Measurements from ENCODE around the gene FASTKD2.

FASTKD2 gene

DNA sequence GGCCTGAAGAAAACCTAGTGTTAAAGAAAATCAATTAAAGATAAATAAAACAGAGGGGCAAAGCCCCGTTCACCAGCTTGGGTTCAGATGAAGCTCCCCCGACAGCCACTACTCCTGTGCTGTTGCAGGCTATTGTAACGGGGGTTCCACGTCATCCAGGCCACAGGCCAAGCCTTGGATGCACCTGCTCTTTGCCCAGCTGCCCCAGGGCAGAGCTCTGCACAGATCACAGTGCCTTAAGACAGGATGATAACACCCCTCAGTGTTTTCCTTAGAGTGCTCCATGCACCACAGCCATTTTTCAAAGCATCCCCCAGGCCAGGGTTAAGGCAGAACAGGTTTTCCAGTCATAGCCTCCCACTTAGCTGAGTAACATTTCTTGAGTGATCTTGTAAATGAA, 32.0 kb downstream of the FASTKD2 start:
- H3K4me2 ChIP-seq (ENCODE audit: insufficient read depth, low read length): no peak overlapping the region
- DNase-seq: no peak
- H3K36me3 ChIP-seq (ENCODE audit: insufficient read depth, low read length): peaks cover 21% of the 10 kb centered on the region; the same call in 1 of the 2 replicates
- H3K79me2 ChIP-seq (ENCODE audit: insufficient read depth, low read length): no peaks in the 10 kb centered on the region
- no peak overlapping the region for H3K4me3 ChIP-seq (ENCODE audit: low read depth in 1 of 2, low read length in 2 of 2)
- H3K27me3 ChIP-seq (ENCODE audit: insufficient read depth, low read length, poor library complexity): no peaks in the 10 kb centered on the region
- no peaks in the 10 kb centered on the region for H3K9me3 ChIP-seq (ENCODE audit: insufficient read depth, low read length, severe bottlenecking)
- H3K27ac ChIP-seq (ENCODE audit: low read length): no peak overlapping the region
- H2AFZ ChIP-seq (ENCODE audit: low read depth, low read length): no peak overlapping the region
- ATAC-seq (ENCODE audit: insufficient read depth, low read depth): no peak
- H3K4me1 ChIP-seq (ENCODE audit: insufficient read depth, low read length): no peaks in the 10 kb centered on the region
- TF ChIP-seq, protein P1, sequence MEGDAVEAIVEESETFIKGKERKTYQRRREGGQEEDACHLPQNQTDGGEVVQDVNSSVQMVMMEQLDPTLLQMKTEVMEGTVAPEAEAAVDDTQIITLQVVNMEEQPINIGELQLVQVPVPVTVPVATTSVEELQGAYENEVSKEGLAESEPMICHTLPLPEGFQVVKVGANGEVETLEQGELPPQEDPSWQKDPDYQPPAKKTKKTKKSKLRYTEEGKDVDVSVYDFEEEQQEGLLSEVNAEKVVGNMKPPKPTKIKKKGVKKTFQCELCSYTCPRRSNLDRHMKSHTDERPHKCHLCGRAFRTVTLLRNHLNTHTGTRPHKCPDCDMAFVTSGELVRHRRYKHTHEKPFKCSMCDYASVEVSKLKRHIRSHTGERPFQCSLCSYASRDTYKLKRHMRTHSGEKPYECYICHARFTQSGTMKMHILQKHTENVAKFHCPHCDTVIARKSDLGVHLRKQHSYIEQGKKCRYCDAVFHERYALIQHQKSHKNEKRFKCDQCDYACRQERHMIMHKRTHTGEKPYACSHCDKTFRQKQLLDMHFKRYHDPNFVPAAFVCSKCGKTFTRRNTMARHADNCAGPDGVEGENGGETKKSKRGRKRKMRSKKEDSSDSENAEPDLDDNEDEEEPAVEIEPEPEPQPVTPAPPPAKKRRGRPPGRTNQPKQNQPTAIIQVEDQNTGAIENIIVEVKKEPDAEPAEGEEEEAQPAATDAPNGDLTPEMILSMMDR (IDR thresholded peaks at IDR 0.05; ENCODE audit: borderline replicate concordance, extremely low read depth, low read length, poor library complexity, severe bottlenecking): no peak
- no peak for TF ChIP-seq EZH2 (IDR thresholded peaks at IDR 0.05; ENCODE audit: borderline replicate concordance, low read depth, low read length, severe bottlenecking)
- H4K20me1 ChIP-seq (ENCODE audit: insufficient read depth, low read length): no peaks in the 10 kb centered on the region
- H3K9ac ChIP-seq (ENCODE audit: low read depth, low read length): no peak overlapping the region

GRCh38 chr2:206798000-206798399, 32.6 kb downstream of the FASTKD2 start:
- Histone ChIP-seq H3K4me3 (ENCODE audit: low read depth in 1 of 2, low read length in 2 of 2) (no peak overlapping the region), H3K9ac (ENCODE audit: low read depth, low read length) (no peak overlapping the region), H3K9me3 (ENCODE audit: insufficient read depth, low read length, severe bottlenecking) (no peaks in the 10 kb centered on the region), H3K27me3 (ENCODE audit: insufficient read depth, low read length, poor library complexity) (no peaks in the 10 kb centered on the region), H3K4me1 (ENCODE audit: insufficient read depth, low read length) (no peaks in the 10 kb centered on the region), H3K27ac (ENCODE audit: low read length) (no peak overlapping the region), H2AFZ (ENCODE audit: low read depth, low read length) (no peak overlapping the region), H4K20me1 (ENCODE audit: insufficient read depth, low read length) (no peaks in the 10 kb centered on the region), H3K79me2 (ENCODE audit: insufficient read depth, low read length) (no peaks in the 10 kb centered on the region), H3K36me3 (ENCODE audit: insufficient read depth, low read length) (peaks cover 17% of the 10 kb centered on the region; the same call in 1 of the 2 replicates), H3K4me2 (ENCODE audit: insufficient read depth, low read length) (no peak overlapping the region)
- DNase-seq (no peak), ATAC-seq (ENCODE audit: insufficient read depth, low read depth) (0 out of 3 replicates have a peak, but pooled peaks have one; percentile 26)
- no peak for TF ChIP-seq EZH2 (IDR thresholded peaks at IDR 0.05; ENCODE audit: borderline replicate concordance, low read depth, low read length, severe bottlenecking)
- TF ChIP-seq, protein P1 (IDR thresholded peaks at IDR 0.05; ENCODE audit: borderline replicate concordance, extremely low read depth, low read length, poor library complexity, severe bottlenecking): no peak

GRCh38 chr2:206799083-206799482, 33.7 kb downstream of the FASTKD2 start:
- Histone ChIP-seq H2AFZ (ENCODE audit: low read depth, low read length) (no peak overlapping the region), H3K9me3 (ENCODE audit: insufficient read depth, low read length, severe bottlenecking) (no peaks in the 10 kb centered on the region), H3K36me3 (ENCODE audit: insufficient read depth, low read length) (peaks cover 12% of the 10 kb centered on the region; the same call in 1 of the 2 replicates), H3K27ac (ENCODE audit: low read length) (no peak overlapping the region), H3K79me2 (ENCODE audit: insufficient read depth, low read length) (no peaks in the 10 kb centered on the region), H3K4me1 (ENCODE audit: insufficient read depth, low read length) (no peaks in the 10 kb centered on the region), H3K9ac (ENCODE audit: low read depth, low read length) (no peak overlapping the region), H4K20me1 (ENCODE audit: insufficient read depth, low read length) (no peaks in the 10 kb centered on the region), H3K4me3 (ENCODE audit: low read depth in 1 of 2, low read length in 2 of 2) (no peak overlapping the region), H3K4me2 (ENCODE audit: insufficient read depth, low read length) (no peak overlapping the region), H3K27me3 (ENCODE audit: insufficient read depth, low read length, poor library complexity) (no peaks in the 10 kb centered on the region)
- TF ChIP-seq EZH2 (IDR thresholded peaks at IDR 0.05; ENCODE audit: borderline replicate concordance, low read depth, low read length, severe bottlenecking): no peak
- TF ChIP-seq, protein P1 (IDR thresholded peaks at IDR 0.05; ENCODE audit: borderline replicate concordance, extremely low read depth, low read length, poor library complexity, severe bottlenecking): no peak
- ATAC-seq (ENCODE audit: insufficient read depth, low read depth) (no peak), DNase-seq (no peak)
